Raji (cell line): ENCODE results near the gene KRTAP5-2.

Source experiments
- POLR2A ChIP-seq: IDR thresholded peaks from 2 replicates; pipeline ENCODE4 v1.6.1; 2011; ENCODE audit warnings: low read depth, low read length, control low read depth; ENCODE audit not compliant: insufficient read depth

Gene KRTAP5-2

DNA sequence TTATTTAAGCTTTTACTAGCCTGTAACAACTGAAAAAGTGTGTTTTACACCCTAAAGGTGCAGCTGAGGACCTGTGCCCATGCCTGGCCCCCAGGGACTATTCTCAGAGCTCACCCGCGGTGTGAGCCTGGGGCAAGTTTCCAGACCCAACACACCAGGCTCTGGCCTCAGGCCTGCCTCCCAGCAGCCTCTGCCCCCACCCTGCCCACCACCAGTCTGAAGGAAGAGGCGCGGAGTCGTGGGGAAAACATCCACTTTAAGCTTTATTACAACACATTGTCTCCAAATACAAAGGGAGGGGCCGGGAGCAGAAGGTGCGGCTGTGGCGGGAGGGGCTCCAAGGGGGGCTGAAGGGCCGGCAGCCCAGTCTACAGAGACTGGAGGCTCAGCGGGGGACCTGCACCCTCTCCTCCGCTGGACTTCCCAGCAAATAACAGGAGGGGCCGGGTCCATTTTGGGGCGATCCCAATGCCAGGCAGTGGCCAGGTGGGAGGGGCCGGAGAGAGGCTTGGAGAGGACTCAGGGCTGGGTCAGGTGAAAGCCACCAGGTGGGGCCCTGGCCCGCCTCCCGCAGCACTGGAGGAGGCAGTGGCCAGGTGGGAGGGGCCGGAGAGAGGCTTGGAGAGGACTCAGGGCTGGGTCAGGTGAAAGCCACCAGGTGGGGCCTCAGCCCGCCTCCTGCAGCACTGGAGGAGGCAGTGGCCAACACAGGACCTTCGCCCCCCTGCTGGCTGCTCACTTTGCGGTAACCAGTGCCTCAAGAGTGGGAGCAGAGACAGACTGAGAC lies 44.1 kb downstream of the KRTAP5-2 start:
- TF ChIP-seq POLR2A = no peak

DNA sequence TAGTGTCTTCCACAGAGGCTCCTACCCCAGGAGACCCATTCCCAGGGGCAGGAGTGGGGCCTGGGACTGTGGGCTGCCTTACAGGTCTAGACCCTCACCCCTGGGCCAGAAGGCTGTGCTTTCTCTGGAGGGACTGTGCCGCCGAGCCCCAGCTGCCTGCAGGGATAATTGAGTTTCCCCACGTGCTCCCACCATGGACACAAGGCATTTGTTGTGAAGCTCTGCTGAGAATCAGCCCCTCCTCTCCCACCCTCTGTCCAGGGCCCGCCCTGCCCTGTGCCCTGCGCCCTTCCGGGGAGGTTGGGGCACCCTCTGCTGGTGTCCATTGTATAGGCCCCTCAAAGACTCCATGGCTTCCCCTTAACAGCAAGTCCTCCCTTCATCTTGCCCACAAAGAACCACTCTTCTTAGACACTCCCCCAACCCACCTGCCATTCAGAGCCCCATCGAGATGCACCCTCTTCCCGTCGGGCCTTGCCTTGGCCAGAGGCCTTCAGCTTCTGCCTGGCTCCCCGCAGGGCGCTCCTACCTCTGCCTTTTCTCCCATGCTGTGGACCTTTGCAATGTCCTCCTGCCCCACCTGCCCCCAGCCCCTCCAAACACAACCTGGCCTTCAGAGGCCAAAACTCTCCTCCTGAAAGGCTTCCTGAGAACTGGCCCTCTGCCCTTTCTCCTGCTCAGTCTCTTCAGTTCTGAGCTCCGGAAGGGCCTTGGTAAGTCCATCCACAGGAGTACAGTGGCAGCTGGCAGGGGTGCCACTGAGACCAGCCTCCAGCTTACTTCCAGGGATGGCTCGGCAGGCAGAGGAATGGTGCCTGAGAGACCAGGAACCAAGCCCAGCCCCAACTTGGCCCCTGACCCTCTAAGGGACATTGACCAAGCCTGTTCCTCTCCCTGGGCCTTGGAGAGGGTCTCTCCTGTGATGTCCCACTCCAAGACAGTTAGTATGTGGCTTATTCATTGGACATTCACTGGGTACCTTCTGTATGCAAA lies 48.5 kb downstream of the KRTAP5-2 start:
- TF ChIP-seq POLR2A = no peak

DNA sequence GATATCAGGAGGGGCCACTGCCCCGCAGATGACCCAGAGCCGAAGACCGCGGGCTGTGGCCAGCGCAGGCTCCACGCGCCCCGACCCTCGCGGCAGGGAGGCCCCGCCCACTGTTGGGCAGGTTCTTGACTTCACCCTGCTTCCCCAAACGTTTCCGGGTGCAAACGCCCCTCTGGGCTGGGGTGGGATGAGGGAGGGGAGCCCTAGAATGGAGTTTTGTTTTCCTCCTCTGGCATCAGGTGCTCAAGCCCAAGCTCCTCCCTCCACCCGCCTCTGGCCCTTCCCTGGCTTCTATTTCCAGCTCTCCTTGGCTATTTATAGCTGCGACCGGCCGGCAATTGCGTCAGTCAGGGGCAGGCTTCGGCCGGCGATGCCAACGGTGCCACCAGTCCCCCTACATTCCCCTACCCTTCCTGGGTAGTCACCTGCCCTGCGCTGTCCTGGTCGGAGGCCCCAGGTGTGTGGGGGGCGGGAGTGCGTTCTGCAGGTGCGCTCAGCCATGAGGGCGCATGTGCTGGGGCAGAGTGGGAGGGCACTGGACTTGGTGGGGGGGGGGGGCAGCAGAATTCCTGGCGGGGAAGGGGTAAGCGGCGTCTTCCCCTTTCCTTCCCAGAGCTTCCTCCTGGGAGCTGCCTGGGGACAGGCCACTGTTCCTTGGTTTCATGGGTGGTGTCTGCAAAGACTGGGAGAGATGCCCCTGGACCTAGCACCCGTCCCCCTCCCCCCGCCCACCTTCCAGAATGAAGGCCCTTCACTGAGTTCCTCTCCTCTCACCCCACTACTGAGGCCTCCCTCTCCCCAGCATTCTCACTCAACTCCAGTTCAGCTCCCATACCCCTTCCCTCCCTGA lies 49.6 kb downstream of the KRTAP5-2 start:
- no peak for TF ChIP-seq POLR2A

DNA sequence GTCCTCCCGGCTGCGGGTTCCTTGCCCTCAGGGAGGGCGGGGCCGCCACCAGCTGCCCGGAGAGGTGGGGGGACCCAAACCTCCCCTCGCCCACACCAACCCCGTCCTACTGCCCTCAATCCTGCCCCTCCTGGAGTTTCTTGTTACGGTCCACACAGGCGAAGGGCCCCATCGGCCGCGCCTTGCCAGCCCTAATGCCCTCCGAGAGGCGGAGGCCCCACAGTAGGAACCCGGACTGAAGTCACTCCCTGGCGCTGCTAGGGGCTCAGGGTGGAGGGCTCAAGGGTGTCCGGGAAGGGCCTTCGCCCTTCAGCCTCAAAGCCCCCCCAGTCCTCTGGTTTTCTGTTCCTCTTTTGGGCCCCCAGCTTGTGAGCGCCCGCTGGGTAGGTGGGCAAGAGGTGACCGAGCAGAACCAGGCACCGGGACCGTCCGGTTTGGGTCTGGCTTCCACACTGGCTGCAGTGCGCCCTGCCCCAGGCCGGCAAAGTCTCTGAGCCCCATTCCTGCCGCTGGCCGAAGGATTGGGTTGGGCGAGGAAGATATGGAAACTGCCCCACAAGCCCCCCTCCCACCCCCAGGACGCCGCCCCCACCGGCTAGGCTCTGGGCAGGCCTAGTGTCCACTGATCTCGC lies 50.5 kb downstream of the KRTAP5-2 start:
- no peak for TF ChIP-seq POLR2A
